GM21381 (cell line): Measurements from ENCODE around the gene CASKIN1.

Experiments used
- ATAC-seq: cut with Tn5 transposase; IDR thresholded peaks from one replicate; pipeline ENCODE4 v1.9.1; 2021; ENCODE audit warnings: mild to moderate bottlenecking, moderate library complexity; ENCODE audit not compliant: unreplicated experiment

CASKIN1 gene

GRCh38 chr16:2157480-2158261, 38.7 kb downstream of the CASKIN1 start:
- ATAC-seq = no peak

- ATAC-seq = no peak
Measured at GRCh38 chr16:2156849-2157224, 39.6 kb downstream of the CASKIN1 start.

GRCh38 chr16:2155977-2156848, 40.2 kb downstream of the CASKIN1 start:
- ATAC-seq = no peak

GRCh38 chr16:2155091-2155950, 41.1 kb downstream of the CASKIN1 start, which contains the start of gene TRAF7:
TRAF7 (plus strand) TSS chr16:2155782; CDS start chr16:2163921, 8,139 bp downstream.
- peak; percentile 89 for ATAC-seq

- no peak for ATAC-seq
Measured at GRCh38 chr16:2154533-2155090, 41.8 kb downstream of the CASKIN1 start.

GRCh38 chr16:2152695-2153506, 43.5 kb downstream of the CASKIN1 start:
- no peak for ATAC-seq

- no peak for ATAC-seq
Measured at GRCh38 chr16:2151188-2152091, 45.0 kb downstream of the CASKIN1 start.

GRCh38 chr16:2150418-2151187, 45.8 kb downstream of the CASKIN1 start:
- no peak for ATAC-seq

- ATAC-seq = no peak
Measured at GRCh38 chr16:2149630-2150417, 46.6 kb downstream of the CASKIN1 start.

GRCh38 chr16:2148714-2149629, 47.4 kb downstream of the CASKIN1 start:
- no peak for ATAC-seq

GRCh38 chr16:2147981-2148671, 48.3 kb downstream of the CASKIN1 start, which contains the start of gene RAB26:
RAB26 (plus strand) TSS chr16:2148625; CDS start chr16:2148784, 159 bp downstream.
- no peak for ATAC-seq

GRCh38 chr16:2147378-2147777, 49.0 kb downstream of the CASKIN1 start:
- ATAC-seq = no peak

GRCh38 chr16:2145843-2146242, 50.6 kb downstream of the CASKIN1 start:
- no peak for ATAC-seq

GRCh38 chr16:2143878-2144485, 52.4 kb downstream of the CASKIN1 start:
- no peak for ATAC-seq
